AG09309 (cell line): Measurements from ENCODE around the gene ZNF710.

Experiments
- DNase-seq: peaks from one replicate; pipeline ENCODE4 v3.0.0-alpha.2; 2010; ENCODE audit warnings: low read depth
- H3K4me3 ChIP-seq: 2 replicates; pipeline ENCODE4 v1.5.1; 2011; ENCODE audit warnings: mild to moderate bottlenecking, low read depth, low read length, moderate library complexity; ENCODE audit not compliant: control insufficient read depth
- CTCF ChIP-seq: IDR thresholded peaks from 2 replicates; pipeline ENCODE4 v1.5.1; 2011; ENCODE audit warnings: mild to moderate bottlenecking, low read depth, low read length, inconsistent platforms; ENCODE audit not compliant: insufficient read depth, control insufficient read depth; ENCODE audit errors: missing control alignments

The ZNF710 gene

DNA sequence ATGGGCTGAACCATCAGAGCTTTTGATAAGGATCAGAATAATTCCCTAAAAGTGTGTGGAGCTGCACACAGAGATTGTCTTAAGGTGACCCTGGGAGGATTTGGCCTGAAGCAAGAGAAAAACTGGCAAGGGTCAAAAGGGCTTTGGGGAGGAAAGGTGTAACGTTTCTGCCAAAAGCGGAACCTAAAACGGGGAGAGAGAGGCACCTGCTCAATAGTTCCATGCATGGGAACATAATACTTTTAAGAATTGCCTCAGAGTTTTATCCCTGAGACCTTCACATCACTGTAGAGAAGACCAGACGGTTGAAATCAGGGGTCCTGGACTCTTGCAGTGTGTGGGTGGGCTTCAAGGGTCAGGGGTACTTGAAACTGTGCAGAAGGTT, 5.9 kb downstream of the ZNF710 start:
- DNase-seq, result no peak
- H3K4me3 ChIP-seq, result no peak overlapping the region
- no peak for TF ChIP-seq CTCF

- no peak for DNase-seq
- H3K4me3 ChIP-seq, result no peak overlapping the region
- no peak for TF ChIP-seq CTCF
Measured at GRCh38 chr15:90008607-90009006, 7.5 kb downstream of the ZNF710 start.

GRCh38 chr15:90009301-90010022, 8.3 kb downstream of the ZNF710 start:
- DNase-seq, result no peak
- TF ChIP-seq CTCF, result no peak
- H3K4me3 ChIP-seq, result no peak overlapping the region

DNA sequence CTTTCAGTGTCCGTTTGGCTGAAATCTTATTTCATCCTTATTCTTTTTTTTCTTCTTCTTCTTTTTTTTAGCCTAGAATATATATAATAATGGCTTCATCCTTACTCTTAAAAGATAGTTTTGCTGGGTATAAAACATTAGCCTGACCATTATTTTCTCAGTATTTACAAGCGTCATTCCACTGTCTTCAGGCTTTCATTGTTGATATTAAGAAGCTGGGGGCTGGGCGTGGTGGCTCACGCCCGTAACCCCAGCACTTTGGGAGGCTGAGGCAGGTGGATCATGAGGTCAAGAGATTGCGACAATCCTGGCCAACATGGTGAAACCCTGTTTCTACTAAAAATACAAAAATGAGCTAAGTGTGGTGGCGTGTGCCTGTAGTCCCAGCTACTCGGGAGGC, 10.6 kb downstream of the ZNF710 start:
- TF ChIP-seq CTCF, result no peak
- no peak for DNase-seq
- H3K4me3 ChIP-seq, result no peak overlapping the region

DNA sequence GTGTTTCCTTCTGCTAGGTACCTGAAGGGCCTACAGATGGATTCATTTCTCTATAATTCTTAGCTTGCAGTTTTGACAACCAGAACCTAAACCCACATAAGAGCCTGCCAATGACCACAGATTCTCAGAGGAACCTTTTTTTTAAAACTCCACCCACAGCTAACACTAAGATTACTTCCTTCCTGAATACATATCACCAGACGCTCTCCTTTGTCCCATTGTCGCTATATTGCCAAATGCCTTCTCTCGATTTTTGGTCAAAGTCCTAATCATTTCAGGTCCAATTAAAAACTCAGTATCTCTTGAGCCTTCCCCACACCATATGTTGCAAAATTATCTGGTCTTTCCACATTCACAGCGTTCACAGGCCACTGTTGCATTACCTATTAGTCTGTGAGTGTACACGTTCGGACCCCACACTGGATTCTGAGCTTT, 12.4 kb downstream of the ZNF710 start:
- TF ChIP-seq CTCF, result no peak
- DNase-seq, result no peak
- no peak overlapping the region for H3K4me3 ChIP-seq

DNA sequence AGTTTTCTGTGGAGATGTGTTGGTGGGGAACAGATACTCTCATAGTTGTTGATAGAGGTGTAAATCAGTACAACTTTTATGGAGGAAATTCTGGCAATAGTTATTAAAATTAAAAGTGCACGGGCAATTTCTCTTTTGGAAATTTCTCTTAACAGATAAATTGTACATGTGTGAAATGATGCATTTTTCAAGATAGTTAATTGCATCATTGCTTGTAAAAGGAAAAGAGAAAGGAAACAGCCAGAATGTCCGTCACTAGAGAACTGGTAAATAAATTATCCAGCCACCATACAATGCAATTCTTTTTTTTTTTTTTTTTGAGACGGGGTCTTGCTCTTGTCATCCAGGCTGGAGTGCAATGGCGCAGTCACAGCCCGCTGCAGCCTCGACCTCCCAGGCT, 14.2 kb downstream of the ZNF710 start:
- H3K4me3 ChIP-seq, result no peak overlapping the region
- DNase-seq, result no peak
- TF ChIP-seq CTCF, result no peak
